Mesenchymal stem cell (in vitro differentiated cells and primary cell): ENCODE results near the gene MIER3. TPM values are rescaled to one million over a fixed set of nuclear protein-coding genes. Genes with fewer than 3 reads are reported as not detected.

Experiments
- DNase-seq: peaks from one replicate; pipeline ENCODE4 v3.0.0-alpha.2; 2013
- H2AFZ ChIP-seq: one replicate; pipeline ENCODE4 v1.6.1; 2013; ENCODE audit warnings: low read depth, mild to moderate bottlenecking, control low read depth, inconsistent platforms, low read length, moderate library complexity
- H2AK5ac ChIP-seq: 2 replicates; pipeline ENCODE4 v1.6.1; 2013; ENCODE audit warnings: low read length, moderate library complexity, mild to moderate bottlenecking, inconsistent platforms; ENCODE audit not compliant: severe bottlenecking
- H2BK120ac ChIP-seq: one replicate; pipeline ENCODE4 v1.6.1; 2013; ENCODE audit warnings: low read depth, mild to moderate bottlenecking, inconsistent platforms, low read length, moderate library complexity
- H2BK12ac ChIP-seq, 2 experiments: one replicate each; pipeline ENCODE4 v1.6.1; 2013; ENCODE audit warnings: inconsistent platforms in 2 of 2, low read length in 2 of 2, mild to moderate bottlenecking in 2 of 2, moderate library complexity in 2 of 2, control low read depth in 1 of 2
- H2BK15ac ChIP-seq: one replicate; pipeline ENCODE4 v1.6.1; 2013; ENCODE audit warnings: mild to moderate bottlenecking, low read depth, inconsistent platforms; ENCODE audit not compliant: poor library complexity, severe bottlenecking
- H2BK5ac ChIP-seq: 2 replicates; pipeline ENCODE4 v1.6.1; 2013; ENCODE audit warnings: low read depth, mild to moderate bottlenecking, low read length, control low read depth, inconsistent platforms; ENCODE audit not compliant: poor library complexity, severe bottlenecking
- H3K14ac ChIP-seq, 2 experiments: one replicate each; pipeline ENCODE4 v1.6.1; 2013; ENCODE audit warnings: inconsistent platforms in 2 of 2, low read length in 2 of 2, control low read depth in 1 of 2, mild to moderate bottlenecking in 1 of 2, moderate library complexity in 1 of 2
- H3K18ac ChIP-seq, 2 experiments: one replicate each; pipeline ENCODE4 v1.6.1; 2013; ENCODE audit warnings: inconsistent platforms in 2 of 2, low read length in 2 of 2, control low read depth in 1 of 2, low read depth in 1 of 2, mild to moderate bottlenecking in 1 of 2
- H3K23ac ChIP-seq, 2 experiments: one replicate each; pipeline ENCODE4 v1.6.1; 2013; ENCODE audit warnings: inconsistent platforms in 2 of 2, low read length in 2 of 2, mild to moderate bottlenecking in 2 of 2, moderate library complexity in 2 of 2, control low read depth in 1 of 2
- H3K27ac ChIP-seq: 2 replicates; pipeline ENCODE4 v1.5.1; 2013; ENCODE audit warnings: mild to moderate bottlenecking, moderate library complexity, low read length, control low read depth, inconsistent platforms; ENCODE audit not compliant: poor library complexity, severe bottlenecking
- H3K27me3 ChIP-seq, 2 experiments: 2 replicates each; pipeline versions ENCODE4 v1.6.1 to v1.7.0; 2013; ENCODE audit warnings: low read length in 2 of 2, mild to moderate bottlenecking in 2 of 2, moderate library complexity in 2 of 2, control low read depth in 1 of 2, inconsistent platforms in 1 of 2; ENCODE audit not compliant: control insufficient read depth in 1 of 2, insufficient read depth in 1 of 2
- H3K36me3 ChIP-seq, 2 experiments: 2 replicates each; pipeline versions ENCODE4 v1.6.1 to v1.7.0; 2013; ENCODE audit warnings: low read length in 2 of 2, control low read depth in 1 of 2, inconsistent platforms in 1 of 2, low read depth in 1 of 2, mild to moderate bottlenecking in 1 of 2; ENCODE audit not compliant: insufficient read depth in 2 of 2, control insufficient read depth in 1 of 2
- H3K4ac ChIP-seq, 2 experiments: one replicate each; pipeline ENCODE4 v1.6.1; 2013; ENCODE audit warnings: inconsistent platforms in 2 of 2, low read length in 2 of 2, mild to moderate bottlenecking in 2 of 2, moderate library complexity in 2 of 2, control low read depth in 1 of 2, low read depth in 1 of 2
- H3K4me1 ChIP-seq: 2 replicates; pipeline ENCODE4 v1.6.1; 2013; ENCODE audit warnings: low read depth, low read length, control low read depth; ENCODE audit not compliant: control insufficient read depth, insufficient read depth
- H3K4me2 ChIP-seq: 2 replicates; pipeline ENCODE4 v1.6.1; 2013; ENCODE audit warnings: low read length, mild to moderate bottlenecking, inconsistent platforms; ENCODE audit not compliant: poor library complexity, severe bottlenecking
- H3K4me3 ChIP-seq, 2 experiments: 2 replicates each; pipeline versions ENCODE4 v1.5.1 to v1.7.0; 2013; ENCODE audit warnings: low read length in 2 of 2, mild to moderate bottlenecking in 2 of 2, control low read depth in 1 of 2, low read depth in 1 of 2; ENCODE audit not compliant: insufficient read depth in 1 of 2
- H3K79me1 ChIP-seq: replicated peaks from 2 replicates; pipeline ENCODE4 v1.6.1; 2013; ENCODE audit warnings: mild to moderate bottlenecking, control low read depth, low read length, inconsistent platforms; ENCODE audit not compliant: poor library complexity, severe bottlenecking
- H3K9ac ChIP-seq: 2 replicates; pipeline ENCODE4 v1.7.0; 2013; ENCODE audit warnings: mild to moderate bottlenecking, low read length, moderate library complexity
- H3K9me3 ChIP-seq: 2 replicates; pipeline ENCODE4 v1.7.0; 2013; ENCODE audit warnings: mild to moderate bottlenecking, low read length; ENCODE audit not compliant: control insufficient read depth
- H4K8ac ChIP-seq: one replicate; pipeline ENCODE4 v1.6.1; 2013; ENCODE audit warnings: inconsistent platforms, mild to moderate bottlenecking, low read length, moderate library complexity
- H4K91ac ChIP-seq: one replicate; pipeline ENCODE4 v1.6.1; 2013; ENCODE audit warnings: mild to moderate bottlenecking, low read length, inconsistent platforms
- WGBS: methylation state at CpG from one replicate; pipeline ENCODE4 v1.1.7; 2013; ENCODE audit warnings: mixed read lengths; 5-methylcytosine and 5-hydroxymethylcytosine counted together
- polyA plus RNA-seq, 2 experiments: library from polyadenylated mRNA; stranded (reverse); fragments of 200-250 nt; gene quantifications; one replicate each; pipeline ENCODE4 v1.2.3, GENCODE V29; 2013

The MIER3 gene, protein sequence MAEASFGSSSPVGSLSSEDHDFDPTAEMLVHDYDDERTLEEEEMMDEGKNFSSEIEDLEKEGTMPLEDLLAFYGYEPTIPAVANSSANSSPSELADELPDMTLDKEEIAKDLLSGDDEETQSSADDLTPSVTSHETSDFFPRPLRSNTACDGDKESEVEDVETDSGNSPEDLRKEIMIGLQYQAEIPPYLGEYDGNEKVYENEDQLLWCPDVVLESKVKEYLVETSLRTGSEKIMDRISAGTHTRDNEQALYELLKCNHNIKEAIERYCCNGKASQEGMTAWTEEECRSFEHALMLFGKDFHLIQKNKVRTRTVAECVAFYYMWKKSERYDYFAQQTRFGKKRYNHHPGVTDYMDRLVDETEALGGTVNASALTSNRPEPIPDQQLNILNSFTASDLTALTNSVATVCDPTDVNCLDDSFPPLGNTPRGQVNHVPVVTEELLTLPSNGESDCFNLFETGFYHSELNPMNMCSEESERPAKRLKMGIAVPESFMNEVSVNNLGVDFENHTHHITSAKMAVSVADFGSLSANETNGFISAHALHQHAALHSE
- polyA plus RNA-seq (2013, experiment 1 of 2), result 8.2 TPM
- polyA plus RNA-seq (2013, experiment 2 of 2), result 10.0 TPM

- H3K4ac ChIP-seq, result peak within 1 kb of the TSS; percentile 64 to 84
- peak within 1 kb of the TSS; percentile 94 for H3K9ac ChIP-seq
- peak within 1 kb of the TSS; percentile 98 for H2BK15ac ChIP-seq
- DNase-seq, result peak; percentile 83
- H2BK120ac ChIP-seq, result peak within 1 kb of the TSS; percentile 89
- H2BK5ac ChIP-seq, result peak within 1 kb of the TSS; percentile 57
- H4K8ac ChIP-seq, result peak within 1 kb of the TSS; percentile 90
- H3K4me2 ChIP-seq, result peak within 1 kb of the TSS; percentile 99
- no peak within 1 kb of the TSS for H2AK5ac ChIP-seq
- H3K23ac ChIP-seq, result peak within 1 kb of the TSS; percentile 60 to 94
- peak within 1 kb of the TSS; percentile 93 for H2AFZ ChIP-seq
- no peaks in the 10 kb centered on the region for H3K9me3 ChIP-seq
- H3K18ac ChIP-seq, result peak within 1 kb of the TSS; percentile 90 to 94
- H3K27me3 ChIP-seq, result peaks cover 0 to 4% of the 10 kb centered on the region in 2 experiments
- peak within 1 kb of the TSS; percentile 94 to 97 for H3K4me3 ChIP-seq
- peaks cover 6% of the 10 kb centered on the region for H3K4me1 ChIP-seq
- H3K27ac ChIP-seq, result peak within 1 kb of the TSS; percentile 63
- H3K36me3 ChIP-seq, result peaks cover 0 to 20% of the 10 kb centered on the region in 2 experiments
- H4K91ac ChIP-seq, result peak within 1 kb of the TSS; percentile 90
- peaks cover 13% of the 10 kb centered on the region for H3K79me1 ChIP-seq
- under 1% methylated on average over 62 of the region's 89 CpGs for WGBS
- H3K14ac ChIP-seq, result peak within 1 kb of the TSS; percentile 66 to 92
- H2BK12ac ChIP-seq, result peak within 1 kb of the TSS in 1 of 2 experiments; percentile 83
Measured at GRCh38 chr5:56951946-56952691, at the start of gene MIER3. MIER3 (minus strand) TSS chr5:56952123; CDS start chr5:56952102, 21 bp downstream.

- H3K4ac ChIP-seq, result no peak overlapping the region
- H2BK12ac ChIP-seq, result no peak overlapping the region
- no peaks in the 10 kb centered on the region for H3K79me1 ChIP-seq
- H3K36me3 ChIP-seq, result no peaks in the 10 kb centered on the region
- no peak overlapping the region for H3K18ac ChIP-seq
- no peaks in the 10 kb centered on the region for H3K4me1 ChIP-seq
- H3K23ac ChIP-seq, result no peak overlapping the region
- no peak overlapping the region for H2BK15ac ChIP-seq
- peak; percentile 42 for DNase-seq
- peaks cover 4 to 15% of the 10 kb centered on the region in 2 experiments for H3K27me3 ChIP-seq
- H2BK120ac ChIP-seq, result no peak overlapping the region
- no peak overlapping the region for H2AFZ ChIP-seq
- H4K91ac ChIP-seq, result no peak overlapping the region
- no peak overlapping the region for H3K4me2 ChIP-seq
- no peak overlapping the region for H3K27ac ChIP-seq
- no peak overlapping the region for H4K8ac ChIP-seq
- no peak overlapping the region for H3K4me3 ChIP-seq
- WGBS, result 0% methylated on average over 1 of the region's 1 CpG
- no peaks in the 10 kb centered on the region for H3K9me3 ChIP-seq
- no peak overlapping the region for H3K9ac ChIP-seq
- H3K14ac ChIP-seq, result no peak overlapping the region
- H2AK5ac ChIP-seq, result no peak overlapping the region
- H2BK5ac ChIP-seq, result no peak overlapping the region
Measured at GRCh38 chr5:56995596-56995995, 43.7 kb upstream of the MIER3 start.

- H3K4me2 ChIP-seq, result no peak overlapping the region
- H2BK120ac ChIP-seq, result no peak overlapping the region
- H3K18ac ChIP-seq, result no peak overlapping the region
- H3K79me1 ChIP-seq, result no peaks in the 10 kb centered on the region
- H2BK5ac ChIP-seq, result no peak overlapping the region
- H3K27me3 ChIP-seq, result peaks cover 4 to 15% of the 10 kb centered on the region in 2 experiments
- no peak overlapping the region for H3K14ac ChIP-seq
- no peaks in the 10 kb centered on the region for H3K9me3 ChIP-seq
- no peak overlapping the region for H2AK5ac ChIP-seq
- no peak overlapping the region for H3K23ac ChIP-seq
- no peak overlapping the region for H2BK12ac ChIP-seq
- H3K4me3 ChIP-seq, result no peak overlapping the region
- no peak overlapping the region for H3K4ac ChIP-seq
- H3K36me3 ChIP-seq, result no peaks in the 10 kb centered on the region
- WGBS, result 82% methylated on average over 1 of the region's 2 CpGs
- no peak overlapping the region for H4K91ac ChIP-seq
- H3K9ac ChIP-seq, result no peak overlapping the region
- H4K8ac ChIP-seq, result no peak overlapping the region
- no peak overlapping the region for H3K27ac ChIP-seq
- H3K4me1 ChIP-seq, result no peaks in the 10 kb centered on the region
- no peak overlapping the region for H2BK15ac ChIP-seq
- no peak overlapping the region for H2AFZ ChIP-seq
- DNase-seq, result no peak
Measured at GRCh38 chr5:56993241-56993640, 41.3 kb upstream of the MIER3 start.

DNA sequence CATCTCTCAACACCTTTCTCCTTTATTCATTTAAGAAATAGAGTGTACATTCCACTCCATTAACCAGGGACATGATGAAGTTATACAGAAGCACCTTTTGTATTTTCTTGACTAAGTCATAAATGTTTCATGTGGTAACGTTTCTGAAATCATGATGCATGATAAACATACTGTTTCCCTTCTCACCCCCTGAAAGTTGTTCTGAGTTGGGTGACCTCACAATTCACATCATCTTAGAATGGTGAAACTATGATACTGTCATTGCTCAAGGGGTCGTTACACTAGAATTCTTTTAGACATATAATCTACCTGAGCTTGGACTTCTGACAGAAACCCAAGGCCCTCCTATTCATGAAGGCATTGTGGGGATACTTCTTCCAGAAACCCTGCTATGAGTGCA lies 37.8 kb upstream of the MIER3 start:
- no peaks in the 10 kb centered on the region for H3K4me1 ChIP-seq
- no peak overlapping the region for H4K8ac ChIP-seq
- no peak overlapping the region for H3K27ac ChIP-seq
- no peak overlapping the region for H4K91ac ChIP-seq
- no peak overlapping the region for H3K14ac ChIP-seq
- no peak overlapping the region for H3K9ac ChIP-seq
- H3K79me1 ChIP-seq, result no peaks in the 10 kb centered on the region
- H3K4ac ChIP-seq, result no peak overlapping the region
- H3K23ac ChIP-seq, result no peak overlapping the region
- H3K36me3 ChIP-seq, result no peaks in the 10 kb centered on the region
- DNase-seq, result no peak
- 85% methylated on average over 2 of the region's 2 CpGs for WGBS
- no peak overlapping the region for H3K18ac ChIP-seq
- H3K4me3 ChIP-seq, result no peak overlapping the region
- no peak overlapping the region for H2BK15ac ChIP-seq
- H2AK5ac ChIP-seq, result no peak overlapping the region
- H2AFZ ChIP-seq, result no peak overlapping the region
- no peak overlapping the region for H2BK12ac ChIP-seq
- no peaks in the 10 kb centered on the region for H3K9me3 ChIP-seq
- H2BK120ac ChIP-seq, result no peak overlapping the region
- no peak overlapping the region for H3K4me2 ChIP-seq
- peaks cover 4 to 11% of the 10 kb centered on the region in 2 experiments for H3K27me3 ChIP-seq
- H2BK5ac ChIP-seq, result no peak overlapping the region
